ENCODE measurements around the gene RTF1. TPM values are rescaled to one million over a fixed set of nuclear protein-coding genes. Genes with fewer than 3 reads are reported as not detected.

RTF1 gene
- 58.1 TPM for total RNA-seq

DNA sequence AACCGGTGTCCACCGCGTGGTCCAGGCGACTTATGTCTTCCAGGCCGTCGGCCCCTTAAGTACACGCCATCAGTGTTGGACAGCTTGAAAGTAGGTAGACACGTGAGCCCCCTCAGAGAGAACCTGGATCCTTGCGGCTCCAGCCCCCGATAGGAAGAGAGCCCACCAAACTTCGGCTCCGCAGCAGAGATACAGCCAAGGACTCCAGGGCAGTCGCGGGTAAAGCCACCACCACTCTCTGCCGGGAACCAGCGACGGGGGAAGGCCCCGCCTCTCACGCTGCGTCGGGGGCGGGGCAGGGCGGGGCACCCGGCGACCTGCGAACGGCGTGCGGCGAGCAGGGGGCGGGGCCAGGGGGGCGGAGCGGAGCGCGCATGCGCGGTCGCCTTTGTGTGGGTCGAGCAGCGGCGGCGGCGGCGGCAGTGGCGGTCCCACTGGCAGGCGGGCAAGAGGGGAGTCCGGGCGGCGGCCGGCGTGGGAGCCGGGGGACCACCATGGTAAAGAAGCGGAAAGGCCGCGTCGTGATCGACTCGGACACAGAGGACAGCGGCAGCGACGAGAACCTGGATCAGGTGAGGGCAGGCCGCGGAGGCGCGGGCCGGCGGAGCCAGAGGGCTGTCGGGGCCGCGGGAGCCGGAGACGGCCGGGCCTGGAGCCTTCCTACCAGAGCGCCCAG lies at the start of gene RTF1:
Gene RTF1, plus strand, starts transcription at position 354 of the 676 bp plus-strand sequence. Its CDS starts 21 bp downstream, at position 375.

DNA sequence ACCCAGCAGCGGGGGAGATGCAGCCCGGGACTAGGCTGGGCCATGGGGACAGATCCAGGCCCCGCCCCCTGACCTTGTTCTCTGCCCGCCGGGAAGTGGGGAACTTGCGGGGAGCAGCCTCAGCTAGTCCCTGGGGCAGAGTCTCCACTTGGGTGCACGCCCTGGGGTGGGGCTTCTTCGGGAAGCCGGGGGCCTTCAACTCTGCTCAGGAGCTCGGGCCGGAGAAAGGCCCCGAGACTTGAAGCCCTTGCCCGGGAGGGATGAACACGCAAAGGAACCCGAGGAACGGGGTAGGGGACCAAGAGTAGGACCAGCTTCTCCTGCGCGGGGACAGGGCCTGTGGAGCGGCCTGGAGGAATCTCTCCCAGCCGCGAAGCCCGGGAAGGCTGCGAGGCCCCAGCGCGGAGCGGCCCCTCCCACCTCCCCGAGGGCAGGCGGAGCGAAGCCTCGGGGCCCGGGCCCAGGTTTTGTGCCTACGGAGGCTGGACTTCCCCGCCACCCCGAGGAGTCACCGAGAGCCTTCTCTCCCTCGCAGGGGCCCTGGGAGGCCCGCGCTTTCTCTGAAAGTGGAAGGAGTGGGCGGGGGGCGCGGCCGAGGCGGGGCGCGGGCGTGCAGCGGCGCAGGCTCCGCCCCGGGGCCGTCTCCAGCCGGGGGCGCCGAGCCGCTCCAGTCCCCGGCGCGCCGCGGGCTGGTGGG lies 76.5 kb downstream of the RTF1 start, which contains the start of gene ITPKA:
Gene ITPKA, plus strand, starts transcription at position 670 of the 697 bp plus-strand sequence. CDS start 54 bp downstream, outside the sequence.

DNA sequence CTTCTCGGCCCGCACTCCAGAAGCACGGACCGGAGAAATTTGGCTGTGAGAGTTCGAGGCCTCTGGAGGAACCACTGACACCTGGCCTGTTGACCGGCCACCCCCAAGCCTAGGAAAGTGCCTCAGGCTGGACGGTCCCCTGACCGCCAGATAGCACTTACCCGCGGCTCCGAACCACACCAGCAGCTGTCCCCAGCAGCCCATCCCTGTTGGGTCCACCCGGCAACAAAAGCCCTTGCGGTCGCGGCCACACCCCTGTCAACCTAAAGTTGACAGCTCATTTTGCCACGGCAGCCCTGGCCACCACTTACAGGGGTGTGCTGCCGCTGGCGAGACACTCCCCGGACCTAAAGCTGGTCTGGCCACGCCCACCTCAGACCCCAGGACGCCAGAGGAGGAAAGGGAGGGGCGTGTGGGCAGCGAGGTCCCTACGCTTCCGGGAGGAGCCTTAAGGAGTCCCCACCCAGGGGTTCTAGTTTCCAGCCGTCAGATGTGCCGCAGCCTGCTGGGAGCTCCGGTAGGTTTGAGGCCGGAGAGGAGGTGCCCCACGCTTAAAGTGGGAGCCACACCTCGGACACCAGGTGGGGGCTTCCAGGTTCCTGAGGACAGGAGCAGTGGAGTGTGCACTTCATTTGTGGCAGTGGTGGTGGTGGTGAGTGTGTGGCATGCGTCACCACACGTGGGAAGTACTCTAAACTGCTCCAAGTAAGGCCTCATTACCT lies 96.8 kb downstream of the RTF1 start, which contains the start of gene LTK:
Gene LTK, minus strand, starts transcription at position 322 of the 722 bp plus-strand sequence. Its CDS starts 118 bp downstream, at position 204.

Small RNA genes within 50 kb of the gene (small RNA-seq; reads per million reads assigned to genes)
- gene RNU6-1169P = not detected

Other genes with a start within 250 kb of the RTF1 start
- gene EXD1, start 186.3 kb upstream of the RTF1 start, total RNA-seq = under 0.01 TPM
- gene CHP1, start 185.8 kb upstream of the RTF1 start, total RNA-seq = 60.9 TPM
- 3.9 TPM for gene OIP5, start 84.5 kb upstream of the RTF1 start, total RNA-seq
- 38.8 TPM for gene NUSAP1, start 84.2 kb upstream of the RTF1 start, total RNA-seq
- 25.6 TPM for gene NDUFAF1, start 14.6 kb upstream of the RTF1 start, total RNA-seq
- 0.69 TPM for gene ITPKA, start 76.8 kb downstream of the RTF1 start, total RNA-seq
- gene LTK, start 96.7 kb downstream of the RTF1 start, total RNA-seq = 0.23 TPM
- gene RPAP1, start 127.2 kb downstream of the RTF1 start, total RNA-seq = 20.8 TPM
- 32.3 TPM for gene TYRO3, start 142.1 kb downstream of the RTF1 start, total RNA-seq
- 74.5 TPM for gene MGA, start 243.3 kb downstream of the RTF1 start, total RNA-seq